H1 (cell line): ENCODE results near the gene AANAT. TPM values are rescaled to one million over a fixed set of nuclear protein-coding genes. Genes with fewer than 3 reads are reported as not detected.

ENCODE experiments used
- SP1 ChIP-seq: IDR thresholded peaks from 2 replicates; pipeline ENCODE4 v1.6.1; 2011; ENCODE audit warnings: low read depth, low read length
- polyA plus RNA-seq, 7 experiments: library from polyadenylated mRNA; depleted of rRNA in 3 of 7; stranded (reverse) in 5 of 7; unstranded in 2 of 7; fragments of >200 nt in 5 of 7; fragments of 200-250 nt in 2 of 7; gene quantifications; 1 replicate in 5 of 7; 2 replicates in 1 of 7; 4 replicates in 1 of 7; pipeline versions ENCODE4 v1.2.1 to v1.2.3, GENCODE V29; 2011 to 2013; ENCODE audit warnings: missing spikeins in 2 of 7, mixed read lengths in 2 of 7
- total RNA-seq: library from RNA; stranded (reverse); fragmentation: NEBNext Ultra II Directional; extraction: Animal tissue kit (Norgen Biotek cat#: 25700); gene quantifications from 2 replicates; pipeline ENCODE4 v1.2.1, GENCODE V29; 2021
- TF ChIP-seq, protein P1 (sequence below), 3 experiments: IDR thresholded peaks; 1 replicate in 2 of 3; 2 replicates in 1 of 3; pipeline versions ENCODE4 v1.5.1 to v1.6.1; 2011; ENCODE audit warnings: low read length in 3 of 3, mild to moderate bottlenecking in 3 of 3, inconsistent platforms in 2 of 3, low read depth in 1 of 3, moderate library complexity in 1 of 3; ENCODE audit not compliant: insufficient read depth in 1 of 3; ENCODE audit errors: control extremely low read depth in 1 of 3

The AANAT gene
- total and polyA plus RNA-seq, 2 of the 8 experiments (the other 6 are each of a cell fraction or from before 2014, with no cell fraction given), result 0.53 TPM; not detected in 1

DNA sequence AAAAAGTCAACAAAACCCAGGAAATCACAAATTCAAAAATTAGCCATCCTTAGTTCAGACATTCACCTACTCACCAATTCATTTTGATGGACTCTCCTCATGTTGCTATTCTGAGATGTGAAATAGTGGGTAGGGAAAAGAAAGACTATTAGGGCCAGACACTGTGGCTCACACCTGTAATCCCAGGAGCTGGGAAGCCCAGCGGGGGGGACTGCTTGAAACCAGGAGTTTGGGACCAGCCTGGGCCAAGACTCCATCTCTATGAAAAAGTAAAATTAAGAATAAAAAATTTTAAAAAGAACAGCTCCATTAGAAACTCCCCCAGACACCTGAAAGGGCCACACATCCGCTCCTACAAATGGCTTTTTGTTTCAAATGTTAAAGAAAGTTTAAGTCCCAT, 35.9 kb upstream of the AANAT start (continued):
- TF ChIP-seq, protein P1, sequence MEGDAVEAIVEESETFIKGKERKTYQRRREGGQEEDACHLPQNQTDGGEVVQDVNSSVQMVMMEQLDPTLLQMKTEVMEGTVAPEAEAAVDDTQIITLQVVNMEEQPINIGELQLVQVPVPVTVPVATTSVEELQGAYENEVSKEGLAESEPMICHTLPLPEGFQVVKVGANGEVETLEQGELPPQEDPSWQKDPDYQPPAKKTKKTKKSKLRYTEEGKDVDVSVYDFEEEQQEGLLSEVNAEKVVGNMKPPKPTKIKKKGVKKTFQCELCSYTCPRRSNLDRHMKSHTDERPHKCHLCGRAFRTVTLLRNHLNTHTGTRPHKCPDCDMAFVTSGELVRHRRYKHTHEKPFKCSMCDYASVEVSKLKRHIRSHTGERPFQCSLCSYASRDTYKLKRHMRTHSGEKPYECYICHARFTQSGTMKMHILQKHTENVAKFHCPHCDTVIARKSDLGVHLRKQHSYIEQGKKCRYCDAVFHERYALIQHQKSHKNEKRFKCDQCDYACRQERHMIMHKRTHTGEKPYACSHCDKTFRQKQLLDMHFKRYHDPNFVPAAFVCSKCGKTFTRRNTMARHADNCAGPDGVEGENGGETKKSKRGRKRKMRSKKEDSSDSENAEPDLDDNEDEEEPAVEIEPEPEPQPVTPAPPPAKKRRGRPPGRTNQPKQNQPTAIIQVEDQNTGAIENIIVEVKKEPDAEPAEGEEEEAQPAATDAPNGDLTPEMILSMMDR (IDR thresholded peaks at IDR 0.05; ENCODE audit: control extremely low read depth in 1 of 3, insufficient read depth in 1 of 3, low read depth in 1 of 3, low read length in 3 of 3), result no peak
- no peak for TF ChIP-seq SP1
